ENCODE results near the gene PPP6R2. TPM values are rescaled to one million over a fixed set of nuclear protein-coding genes. Genes with fewer than 3 reads are reported as not detected.

PPP6R2 gene
- total RNA-seq, 1 experiment from 2014 or later, result 49.2 TPM

GRCh38 chr22:50401907-50402306, 58.8 kb downstream of the PPP6R2 start:
- Histone ChIP-seq H3K27ac (no peak overlapping the region), H3K4me3 (no peak overlapping the region), H3K27me3 (ENCODE audit: insufficient read depth, low read depth) (no peaks in the 10 kb centered on the region), H3K4me2 (no peak overlapping the region), H2AFZ (no peak overlapping the region), H3K36me3 (ENCODE audit: low read depth) (peaks cover 6% of the 10 kb centered on the region; the same call in 1 of the 2 replicates), H4K20me1 (ENCODE audit: insufficient read depth) (peaks cover 35% of the 10 kb centered on the region), H3K9me2 (ENCODE audit: insufficient read depth) (no peaks in the 10 kb centered on the region), H3K9me3 (ENCODE audit: insufficient read depth, low read depth) (no peaks in the 10 kb centered on the region), H3F3A (ENCODE audit: insufficient read depth, low read depth) (peaks cover 22% of the 10 kb centered on the region), H3K79me2 (ENCODE audit: low read depth) (peaks cover 9% of the 10 kb centered on the region), H3K4me1 (replicated peaks; ENCODE audit: insufficient read depth) (0 out of 2 replicates have a peak, but pooled peaks cover 3% of the 10 kb centered on the region)
- POLR2A ChIA-PET (ENCODE audit: unreplicated experiment), result no interaction called here
- CTCF ChIA-PET, result no interaction called here
- no peak for TF ChIP-seq EZH2 (IDR thresholded peaks at IDR 0.05; ENCODE audit: low read depth)
- TF ChIP-seq, protein P1, sequence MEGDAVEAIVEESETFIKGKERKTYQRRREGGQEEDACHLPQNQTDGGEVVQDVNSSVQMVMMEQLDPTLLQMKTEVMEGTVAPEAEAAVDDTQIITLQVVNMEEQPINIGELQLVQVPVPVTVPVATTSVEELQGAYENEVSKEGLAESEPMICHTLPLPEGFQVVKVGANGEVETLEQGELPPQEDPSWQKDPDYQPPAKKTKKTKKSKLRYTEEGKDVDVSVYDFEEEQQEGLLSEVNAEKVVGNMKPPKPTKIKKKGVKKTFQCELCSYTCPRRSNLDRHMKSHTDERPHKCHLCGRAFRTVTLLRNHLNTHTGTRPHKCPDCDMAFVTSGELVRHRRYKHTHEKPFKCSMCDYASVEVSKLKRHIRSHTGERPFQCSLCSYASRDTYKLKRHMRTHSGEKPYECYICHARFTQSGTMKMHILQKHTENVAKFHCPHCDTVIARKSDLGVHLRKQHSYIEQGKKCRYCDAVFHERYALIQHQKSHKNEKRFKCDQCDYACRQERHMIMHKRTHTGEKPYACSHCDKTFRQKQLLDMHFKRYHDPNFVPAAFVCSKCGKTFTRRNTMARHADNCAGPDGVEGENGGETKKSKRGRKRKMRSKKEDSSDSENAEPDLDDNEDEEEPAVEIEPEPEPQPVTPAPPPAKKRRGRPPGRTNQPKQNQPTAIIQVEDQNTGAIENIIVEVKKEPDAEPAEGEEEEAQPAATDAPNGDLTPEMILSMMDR (conservative IDR thresholded peaks at IDR 0.05), result no peak
- DNase-seq, result no peak
- intact Hi-C loops (cut with micrococcal nuclease; ENCODE audit: unreplicated experiment), result no loop called here
- BruUV-seq (replicated peaks), result no TSS peak

GRCh38 chr22:50403701-50404101, 60.6 kb downstream of the PPP6R2 start:
- peaks cover 17% of the 10 kb centered on the region for H3F3A ChIP-seq (ENCODE audit: insufficient read depth, low read depth)
- H3K27me3 ChIP-seq (ENCODE audit: insufficient read depth, low read depth), result no peaks in the 10 kb centered on the region
- no peak overlapping the region for H3K4me3 ChIP-seq
- POLR2A ChIA-PET (ENCODE audit: unreplicated experiment), result no interaction called here
- DNase-seq, result no peak
- H3K36me3 ChIP-seq (ENCODE audit: low read depth), result peaks cover 7% of the 10 kb centered on the region; the same call in 1 of the 2 replicates
- H3K9me2 ChIP-seq (ENCODE audit: insufficient read depth), result no peaks in the 10 kb centered on the region
- H3K27ac ChIP-seq, result no peak overlapping the region
- H3K4me2 ChIP-seq, result no peak overlapping the region
- TF ChIP-seq, protein P1 (conservative IDR thresholded peaks at IDR 0.05), result no peak
- TF ChIP-seq EZH2 (IDR thresholded peaks at IDR 0.05; ENCODE audit: low read depth), result no peak
- no peaks in the 10 kb centered on the region for H3K4me1 ChIP-seq (replicated peaks; ENCODE audit: insufficient read depth)
- intact Hi-C loops (cut with micrococcal nuclease; ENCODE audit: unreplicated experiment), result no loop called here
- no peak overlapping the region for H2AFZ ChIP-seq
- BruUV-seq (replicated peaks), result no TSS peak
- H3K79me2 ChIP-seq (ENCODE audit: low read depth), result peaks cover 9% of the 10 kb centered on the region
- no peaks in the 10 kb centered on the region for H3K9me3 ChIP-seq (ENCODE audit: insufficient read depth, low read depth)
- CTCF ChIA-PET, result no interaction called here
- H4K20me1 ChIP-seq (ENCODE audit: insufficient read depth), result peaks cover 38% of the 10 kb centered on the region

DNA sequence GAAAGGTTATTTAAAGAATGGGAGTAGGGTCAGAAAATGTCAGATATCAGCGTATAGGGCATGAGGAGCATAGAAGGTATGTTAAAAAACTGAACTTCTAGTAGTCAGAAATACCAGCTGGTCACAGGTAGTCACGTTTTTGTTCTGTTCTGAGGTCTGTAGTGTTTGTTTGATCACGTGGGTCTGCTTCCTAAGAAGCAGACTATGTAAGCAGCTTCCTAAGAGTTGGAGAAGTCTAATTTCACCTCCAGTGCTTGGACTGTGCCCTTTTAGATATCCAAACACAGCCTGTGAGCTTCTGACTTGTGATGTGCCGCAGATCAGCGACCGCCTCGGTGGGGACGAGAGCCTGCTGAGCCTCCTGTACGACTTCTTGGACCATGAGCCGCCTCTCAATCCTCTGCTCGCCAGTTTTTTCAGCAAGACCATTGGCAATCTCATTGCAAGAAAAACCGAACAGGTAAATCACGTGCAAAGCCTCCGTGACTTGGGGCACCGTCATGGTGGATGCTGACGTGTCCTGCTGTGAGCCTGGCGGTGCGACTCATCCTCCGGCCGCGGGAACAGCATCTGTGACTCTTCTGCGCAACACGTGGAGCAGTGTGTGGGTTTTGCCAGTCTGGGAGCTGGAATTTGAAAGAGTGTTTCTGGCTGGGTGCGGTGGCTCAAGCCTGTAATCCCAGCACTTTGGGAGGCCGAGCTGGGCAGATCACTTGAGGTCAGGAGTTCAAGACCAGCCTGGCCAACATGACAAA, 63.5 kb downstream of the PPP6R2 start:
- Histone ChIP-seq H3F3A (ENCODE audit: insufficient read depth, low read depth) (peaks cover 14% of the 10 kb centered on the region; the same call in 1 of the 2 replicates), H3K4me1 (replicated peaks; ENCODE audit: insufficient read depth) (no peaks in the 10 kb centered on the region), H3K27ac (0 out of 2 replicates have a peak overlapping the region, but pooled peaks have one; percentile 4), H3K79me2 (ENCODE audit: low read depth) (peaks cover 9% of the 10 kb centered on the region), H3K27me3 (ENCODE audit: insufficient read depth, low read depth) (no peaks in the 10 kb centered on the region), H3K9me3 (ENCODE audit: insufficient read depth, low read depth) (no peaks in the 10 kb centered on the region), H3K4me3 (no peak overlapping the region), H3K4me2 (no peak overlapping the region), H3K36me3 (ENCODE audit: low read depth) (peaks cover 21% of the 10 kb centered on the region; the same call in 1 of the 2 replicates), H2AFZ (no peak overlapping the region), H4K20me1 (ENCODE audit: insufficient read depth) (peaks cover 29% of the 10 kb centered on the region), H3K9me2 (ENCODE audit: insufficient read depth) (no peaks in the 10 kb centered on the region)
- ChIA-PET CTCF (no interaction called here), POLR2A (ENCODE audit: unreplicated experiment) (no interaction called here)
- TF ChIP-seq, protein P1 (conservative IDR thresholded peaks at IDR 0.05), result no peak
- no peak for TF ChIP-seq EZH2 (IDR thresholded peaks at IDR 0.05; ENCODE audit: low read depth)
- intact Hi-C loops (cut with micrococcal nuclease; ENCODE audit: unreplicated experiment), result no loop called here
- no peak for DNase-seq
- BruUV-seq (replicated peaks), result no TSS peak
